Smooth muscle cell (in vitro differentiated cells): ENCODE measurements around the gene GLG1. TPM values are rescaled to one million over a fixed set of nuclear protein-coding genes. Genes with fewer than 3 reads are reported as not detected.

Experiments used
- DNase-seq: peaks from one replicate; lab custom pipeline; 2025; ENCODE audit not compliant: unreplicated experiment; lab: John Stamatoyannopoulos, UW
- H2AFZ ChIP-seq: fragments of 200-600 bp; sonication (generic); 2 replicates; pipeline ENCODE4 v1.6.0; 2016; ENCODE audit warnings: antibody characterized with exemption, low read depth, mild to moderate bottlenecking
- H3F3A ChIP-seq: fragments of 200-600 bp; sonication (generic); 2 replicates; pipeline ENCODE4 v1.6.0; 2017; ENCODE audit warnings: antibody characterized with exemption, low read depth
- H3K27ac ChIP-seq: fragments of 200-600 bp; sonication (generic); 2 replicates; pipeline ENCODE4 v1.5.1; 2016; ENCODE audit warnings: low read depth, mild to moderate bottlenecking
- H3K27me3 ChIP-seq: fragments of 200-600 bp; sonication (generic); 2 replicates; pipeline ENCODE4 v1.6.1; 2016; ENCODE audit warnings: low read depth, mild to moderate bottlenecking
- H3K36me3 ChIP-seq: fragments of 200-600 bp; sonication (generic); 2 replicates; pipeline ENCODE4 v1.5.1; 2016; ENCODE audit warnings: low read depth
- H3K4me1 ChIP-seq: fragments of 200-600 bp; sonication (generic); 2 replicates; pipeline ENCODE4 v1.5.1; 2016; ENCODE audit warnings: low read depth
- H3K4me2 ChIP-seq: fragments of 200-600 bp; sonication (generic); 2 replicates; pipeline ENCODE4 v1.6.0; 2016; ENCODE audit warnings: mild to moderate bottlenecking
- H3K4me3 ChIP-seq: fragments of 200-600 bp; sonication (generic); 2 replicates; pipeline ENCODE4 v1.5.1; 2016; ENCODE audit warnings: mild to moderate bottlenecking
- H3K79me2 ChIP-seq: fragments of 200-600 bp; sonication (generic); 2 replicates; pipeline ENCODE4 v1.6.0; 2016; ENCODE audit warnings: low read depth, mild to moderate bottlenecking
- H3K9ac ChIP-seq: fragments of 200-600 bp; sonication (generic); 2 replicates; pipeline ENCODE4 v1.6.0; 2016; ENCODE audit warnings: low read depth
- H3K9me3 ChIP-seq: fragments of 200-600 bp; sonication (generic); replicated peaks from 2 replicates; pipeline ENCODE4 v1.5.1; 2016; ENCODE audit warnings: low read depth
- H4K20me1 ChIP-seq: fragments of 200-600 bp; sonication (generic); 2 replicates; pipeline ENCODE4 v1.6.0; 2016; ENCODE audit warnings: low read depth
- CTCF ChIP-seq: fragments of 200-600 bp; sonication (generic); IDR thresholded peaks from 2 replicates; pipeline ENCODE4 v1.5.1; 2017; ENCODE audit warnings: borderline replicate concordance, mild to moderate bottlenecking, antibody characterized with exemption; ENCODE audit not compliant: insufficient read depth, poor library complexity, severe bottlenecking
- WGBS: methylation state at CpG from one replicate; pipeline ENCODE4 v1.1.7; 2016; ENCODE audit warnings: low lambda C conversion rate; 5-methylcytosine and 5-hydroxymethylcytosine counted together
- polyA plus RNA-seq: library from polyadenylated mRNA; unstranded; fragments of >200 nt; fragmentation: Nextera tagmentation; extraction: Ambion mirVana; gene quantifications from 2 replicates; pipeline ENCODE4 v1.2.1, GENCODE V29; 2016
- total RNA-seq: library from RNA; depleted of rRNA; stranded (reverse); fragments of >200 nt; gene quantifications from 2 replicates; pipeline ENCODE4 v1.2.3, GENCODE V29; 2014

GLG1 gene
- total and polyA plus RNA-seq, 2 experiments from 2014 or later = 131 to 140 TPM

GRCh38 chr16:74570412-74571301 lies 36.3 kb downstream of the GLG1 start:
- Histone ChIP-seq H3K27me3 (no peaks in the 10 kb centered on the region), H3K4me3 (no peak overlapping the region), H3K9ac (no peak overlapping the region), H3K27ac (no peak overlapping the region), H3K79me2 (peaks cover 93% of the 10 kb centered on the region), H3K4me2 (no peak overlapping the region), H4K20me1 (peaks cover 98% of the 10 kb centered on the region), H3K4me1 (no peaks in the 10 kb centered on the region), H2AFZ (no peak overlapping the region), H3K9me3 (no peaks in the 10 kb centered on the region), H3F3A (no peaks in the 10 kb centered on the region), H3K36me3 (no peaks in the 10 kb centered on the region)
- no peak for TF ChIP-seq CTCF
- DNase-seq = no peak
- 95% methylated on average over 5 of the region's 5 CpGs for WGBS

- Histone ChIP-seq H3K9ac (no peak overlapping the region), H3K4me1 (no peaks in the 10 kb centered on the region), H2AFZ (no peak overlapping the region), H3K79me2 (peaks cover 92% of the 10 kb centered on the region), H3K27ac (peak overlapping the region; percentile 0), H3F3A (peaks cover 4% of the 10 kb centered on the region), H3K4me3 (no peak overlapping the region), H3K27me3 (no peaks in the 10 kb centered on the region), H3K36me3 (no peaks in the 10 kb centered on the region), H3K4me2 (no peak overlapping the region), H3K9me3 (no peaks in the 10 kb centered on the region), H4K20me1 (peaks cover 98% of the 10 kb centered on the region)
- TF ChIP-seq CTCF = no peak
- 76% methylated on average over 5 of the region's 5 CpGs for WGBS
- no peak for DNase-seq
Observed at GRCh38 chr16:74568961-74569631, 37.8 kb downstream of the GLG1 start.

GRCh38 chr16:74567901-74568300 lies 39.0 kb downstream of the GLG1 start:
- no peaks in the 10 kb centered on the region for H3K9me3 ChIP-seq
- no peak for TF ChIP-seq CTCF
- no peak overlapping the region for H3K4me3 ChIP-seq
- H3K4me2 ChIP-seq = no peak overlapping the region
- H4K20me1 ChIP-seq = peaks cover 98% of the 10 kb centered on the region
- no peak for DNase-seq
- H3K36me3 ChIP-seq = no peaks in the 10 kb centered on the region
- H3K4me1 ChIP-seq = no peaks in the 10 kb centered on the region
- no peaks in the 10 kb centered on the region for H3K27me3 ChIP-seq
- H2AFZ ChIP-seq = no peak overlapping the region
- H3K27ac ChIP-seq = no peak overlapping the region
- whole genome bisulfite sequencing = 92% methylated on average over 2 of the region's 2 CpGs
- H3F3A ChIP-seq = peaks cover 4% of the 10 kb centered on the region
- no peak overlapping the region for H3K9ac ChIP-seq
- H3K79me2 ChIP-seq = peaks cover 90% of the 10 kb centered on the region
